PC-3 (cell line): ENCODE data around the gene MORN1. TPM values are rescaled to one million over a fixed set of nuclear protein-coding genes. Genes with fewer than 3 reads are reported as not detected.

Source experiments
- ATAC-seq: fragments of 200-7000 bp; cut with Tn5 transposase; 2 replicates; pipeline ENCODE4 v1.9.1; 2020; ENCODE audit warnings: mild to moderate bottlenecking, moderate library complexity
- BruUV-seq: library from RNA; stranded (reverse); fragments of 400-500 nt; replicated peaks from 2 replicates; lab custom pipeline; 2021; lab: Mats Ljungman, UMichigan
- CTCF ChIA-PET: fragments of 300-600 bp; sonication (Branson Sonifier 250); formaldehyde crosslinking; loops from one replicate; lab custom pipeline; 2022; ENCODE audit warnings: antibody characterized with exemption; lab: Charles Lee
- POLR2A ChIA-PET: fragments of 300-600 bp; sonication (Branson Sonifier 250); formaldehyde crosslinking; loops from one replicate; lab custom pipeline; 2022; ENCODE audit warnings: antibody characterized with exemption; ENCODE audit not compliant: unreplicated experiment; lab: Charles Lee
- DNase-seq: peaks from one replicate; pipeline ENCODE4 v3.0.0-alpha.2; 2015
- H2AFZ ChIP-seq: fragments of 300-600 bp; sonication (generic); 2 replicates; pipeline ENCODE4 v1.6.0; 2016; ENCODE audit warnings: antibody characterized with exemption, low read length
- H3F3A ChIP-seq: fragments of 300-600 bp; sonication (generic); one replicate; pipeline ENCODE4 v1.6.0; 2017; ENCODE audit warnings: antibody characterized with exemption, low read length, control low read depth, mild to moderate bottlenecking; ENCODE audit not compliant: unreplicated experiment
- H3K27ac ChIP-seq: fragments of 300-600 bp; sonication (generic); 2 replicates; pipeline ENCODE4 v1.5.1; 2016; ENCODE audit warnings: mild to moderate bottlenecking, low read length
- H3K27me3 ChIP-seq: fragments of 300-600 bp; sonication (generic); 2 replicates; pipeline ENCODE4 v1.6.1; 2016; ENCODE audit warnings: low read length, mixed read lengths
- H3K36me3 ChIP-seq: fragments of 300-600 bp; sonication (generic); 2 replicates; pipeline ENCODE4 v1.6.1; 2016; ENCODE audit warnings: low read depth, mixed run types, low read length, mixed read lengths
- H3K4me1 ChIP-seq: fragments of 300-600 bp; sonication (generic); 2 replicates; pipeline ENCODE4 v1.5.1; 2016; ENCODE audit warnings: low read length; ENCODE audit not compliant: insufficient read depth
- H3K4me2 ChIP-seq: fragments of 300-600 bp; sonication (generic); 2 replicates; pipeline ENCODE4 v1.6.0; 2016; ENCODE audit warnings: low read length
- H3K4me3 ChIP-seq: fragments of 300-600 bp; sonication (generic); 2 replicates; pipeline ENCODE4 v1.5.1; 2016; ENCODE audit warnings: mild to moderate bottlenecking, low read length, mixed read lengths
- H3K79me2 ChIP-seq: fragments of 300-600 bp; sonication (generic); 2 replicates; pipeline ENCODE4 v1.6.1; 2017; ENCODE audit warnings: low read length, mixed read lengths
- H3K9ac ChIP-seq: fragments of 300-600 bp; sonication (generic); 2 replicates; pipeline ENCODE4 v1.6.0; 2016; ENCODE audit warnings: mild to moderate bottlenecking, low read length
- H3K9me2 ChIP-seq: fragments of 300-600 bp; sonication (generic); replicated peaks from 2 replicates; pipeline ENCODE4 v1.6.1; 2016; ENCODE audit warnings: mixed run types, low read length, mixed read lengths
- H3K9me3 ChIP-seq: fragments of 300-600 bp; sonication (generic); 2 replicates; pipeline ENCODE4 v1.6.1; 2016; ENCODE audit warnings: low read length, mixed read lengths
- H4K20me1 ChIP-seq: fragments of 300-600 bp; sonication (generic); 2 replicates; pipeline ENCODE4 v1.6.1; 2016; ENCODE audit warnings: low read length, mixed read lengths
- EZH2 ChIP-seq: fragments of 300-600 bp; sonication (generic); IDR thresholded peaks from one replicate; pipeline ENCODE4 v1.6.1; 2017; ENCODE audit warnings: antibody characterized with exemption, mild to moderate bottlenecking, low read length; ENCODE audit not compliant: unreplicated experiment
- EZH2phosphoT487 ChIP-seq: fragments of 300-600 bp; sonication (generic); IDR thresholded peaks from 2 replicates; pipeline ENCODE4 v1.6.1; 2018; ENCODE audit warnings: mild to moderate bottlenecking, antibody characterized with exemption, low read length, borderline replicate concordance
- intact Hi-C: fragments of 100-400 bp; cut with micrococcal nuclease; formaldehyde crosslinking; loops from 2 replicates; pipeline ENCODE4 v1.9.0; 2023
- total RNA-seq: library from RNA; depleted of rRNA; stranded (reverse); fragments of >200 nt; gene quantifications from 2 replicates; pipeline ENCODE4 v1.2.3, GENCODE V29; 2014
- TF ChIP-seq, protein P1 (sequence below): fragments of 300-600 bp; sonication (generic); conservative IDR thresholded peaks from 2 replicates; pipeline ENCODE4 v1.5.1; 2017; ENCODE audit warnings: antibody characterized with exemption, low read depth, mild to moderate bottlenecking, low read length

The MORN1 gene
- total RNA-seq, 1 experiment from 2014 or later = 11.2 TPM

DNA sequence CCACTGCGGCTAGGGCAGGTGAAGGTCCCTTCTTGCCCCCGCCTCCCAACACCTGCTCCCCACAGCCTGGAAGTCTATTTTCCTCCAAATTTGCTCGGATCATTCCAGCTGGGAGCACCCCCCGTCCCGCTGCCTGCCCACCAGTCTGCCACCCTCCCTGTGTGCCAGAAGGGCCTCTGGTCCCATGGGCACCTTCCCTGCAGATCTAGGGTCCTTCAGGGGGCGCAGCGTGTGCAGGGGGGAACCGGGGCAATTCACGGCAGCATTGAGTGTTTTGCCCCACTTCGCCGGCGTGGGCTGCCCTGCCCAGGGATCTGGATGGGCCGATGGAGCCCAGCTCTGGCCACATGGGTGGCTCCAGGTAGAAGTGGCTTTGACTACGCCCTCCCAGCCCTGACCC lies 47.3 kb upstream of the MORN1 start:
- ATAC-seq = no peak
- Histone ChIP-seq H3K27me3 (peaks cover 17% of the 10 kb centered on the region), H4K20me1 (no peaks in the 10 kb centered on the region), H3K79me2 (no peaks in the 10 kb centered on the region), H3K9me2 (no peaks in the 10 kb centered on the region), H3K36me3 (no peaks in the 10 kb centered on the region), H3F3A (no peaks in the 10 kb centered on the region), H2AFZ (no peak overlapping the region), H3K4me3 (no peak overlapping the region), H3K9me3 (no peaks in the 10 kb centered on the region), H3K9ac (no peak overlapping the region), H3K27ac (no peak overlapping the region), H3K4me2 (no peak overlapping the region), H3K4me1 (no peaks in the 10 kb centered on the region)
- no peak for TF ChIP-seq EZH2phosphoT487
- TF ChIP-seq, protein P1, sequence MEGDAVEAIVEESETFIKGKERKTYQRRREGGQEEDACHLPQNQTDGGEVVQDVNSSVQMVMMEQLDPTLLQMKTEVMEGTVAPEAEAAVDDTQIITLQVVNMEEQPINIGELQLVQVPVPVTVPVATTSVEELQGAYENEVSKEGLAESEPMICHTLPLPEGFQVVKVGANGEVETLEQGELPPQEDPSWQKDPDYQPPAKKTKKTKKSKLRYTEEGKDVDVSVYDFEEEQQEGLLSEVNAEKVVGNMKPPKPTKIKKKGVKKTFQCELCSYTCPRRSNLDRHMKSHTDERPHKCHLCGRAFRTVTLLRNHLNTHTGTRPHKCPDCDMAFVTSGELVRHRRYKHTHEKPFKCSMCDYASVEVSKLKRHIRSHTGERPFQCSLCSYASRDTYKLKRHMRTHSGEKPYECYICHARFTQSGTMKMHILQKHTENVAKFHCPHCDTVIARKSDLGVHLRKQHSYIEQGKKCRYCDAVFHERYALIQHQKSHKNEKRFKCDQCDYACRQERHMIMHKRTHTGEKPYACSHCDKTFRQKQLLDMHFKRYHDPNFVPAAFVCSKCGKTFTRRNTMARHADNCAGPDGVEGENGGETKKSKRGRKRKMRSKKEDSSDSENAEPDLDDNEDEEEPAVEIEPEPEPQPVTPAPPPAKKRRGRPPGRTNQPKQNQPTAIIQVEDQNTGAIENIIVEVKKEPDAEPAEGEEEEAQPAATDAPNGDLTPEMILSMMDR = no peak
- TF ChIP-seq EZH2 = no peak
- POLR2A ChIA-PET = no interaction called here
- no TSS peak for BruUV-seq
- CTCF ChIA-PET = no interaction called here
- no peak for DNase-seq
- intact Hi-C loops = no loop called here

GRCh38 chr1:2438038-2438437 lies 46.7 kb upstream of the MORN1 start:
- Histone ChIP-seq H3K9me2 (no peaks in the 10 kb centered on the region), H2AFZ (no peak overlapping the region), H3K9ac (no peak overlapping the region), H4K20me1 (no peaks in the 10 kb centered on the region), H3K4me3 (no peak overlapping the region), H3K79me2 (no peaks in the 10 kb centered on the region), H3K27ac (no peak overlapping the region), H3K4me2 (no peak overlapping the region), H3K36me3 (no peaks in the 10 kb centered on the region), H3K27me3 (peaks cover 19% of the 10 kb centered on the region), H3K4me1 (no peaks in the 10 kb centered on the region), H3F3A (no peaks in the 10 kb centered on the region), H3K9me3 (no peaks in the 10 kb centered on the region)
- intact Hi-C loops = no loop called here
- peak; percentile 56 for ATAC-seq
- ChIA-PET POLR2A (no interaction called here), CTCF (no interaction called here)
- TF ChIP-seq EZH2 = no peak
- TF ChIP-seq, protein P1 = no peak
- no peak for TF ChIP-seq EZH2phosphoT487
- no TSS peak for BruUV-seq
- DNase-seq = peak; percentile 28

DNA sequence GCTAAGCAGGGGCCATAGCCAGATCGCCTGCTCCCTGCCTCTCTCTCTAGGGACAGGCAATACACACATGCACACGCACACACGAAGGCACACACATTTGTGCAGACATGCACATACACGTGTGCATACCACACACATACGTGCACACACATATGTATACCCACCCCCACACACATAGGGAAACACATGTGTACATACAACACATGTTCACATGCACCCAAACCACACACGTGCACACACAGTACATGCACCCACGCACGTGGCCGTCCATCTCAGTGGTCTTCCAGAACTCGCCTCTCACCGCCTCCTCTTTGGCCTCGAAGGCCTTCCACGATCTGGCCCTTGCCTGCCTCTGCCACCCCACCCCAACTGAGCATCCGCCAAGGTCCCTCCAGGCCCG lies 46.3 kb upstream of the MORN1 start:
- no TSS peak for BruUV-seq
- POLR2A ChIA-PET = no interaction called here

More for the DNA sequence above, 46.3 kb upstream of the MORN1 start:
- intact Hi-C loops = no loop called here
- H3F3A ChIP-seq = no peaks in the 10 kb centered on the region
- peaks cover 19% of the 10 kb centered on the region for H3K27me3 ChIP-seq
- H3K79me2 ChIP-seq = no peaks in the 10 kb centered on the region
- H3K4me2 ChIP-seq = no peak overlapping the region
- ATAC-seq (no peak), DNase-seq (no peak)
- H3K36me3 ChIP-seq = no peaks in the 10 kb centered on the region
- no peaks in the 10 kb centered on the region for H3K9me2 ChIP-seq
- no peaks in the 10 kb centered on the region for H3K4me1 ChIP-seq
- no peak overlapping the region for H2AFZ ChIP-seq
- H3K4me3 ChIP-seq = no peak overlapping the region
- no peak overlapping the region for H3K27ac ChIP-seq
- no peaks in the 10 kb centered on the region for H4K20me1 ChIP-seq
- no peaks in the 10 kb centered on the region for H3K9me3 ChIP-seq
- TF ChIP-seq EZH2phosphoT487 (no peak), EZH2 (no peak)
- TF ChIP-seq, protein P1 = no peak
- no peak overlapping the region for H3K9ac ChIP-seq
- CTCF ChIA-PET = no interaction called here
